Measurements from ENCODE around the gene SHANK1. TPM values are rescaled to one million over a fixed set of nuclear protein-coding genes. Genes with fewer than 3 reads are reported as not detected.
"Not testable (repeated sequence)": the region's sequence is repeated elsewhere in the genome, so short reads cannot be mapped to it uniquely, and the experiment has no call there.

The SHANK1 gene
- total and polyA plus RNA-seq, 9 donors, result 0.20 to 11.1 (median 2.5) TPM

DNA sequence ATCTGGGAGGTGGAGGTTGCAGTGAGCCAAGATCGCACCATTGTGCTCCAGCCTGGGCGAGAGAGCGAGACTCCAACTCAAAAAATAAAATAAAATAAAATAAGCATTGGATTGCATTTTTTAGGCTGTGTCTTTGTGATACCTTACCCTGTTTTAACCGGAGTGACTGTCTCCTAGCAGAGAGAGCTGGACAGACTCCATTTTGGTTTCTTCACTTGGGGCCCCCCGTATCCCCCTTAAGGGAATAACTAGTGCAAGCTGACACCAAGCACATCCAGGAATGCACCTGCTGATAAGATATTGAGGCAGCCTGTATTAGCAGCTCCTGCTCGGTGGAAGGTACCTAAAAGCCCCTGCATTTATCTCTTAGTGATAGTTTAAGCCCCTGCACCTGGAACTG is 29.9 kb upstream of the SHANK1 start:
- no peak overlapping the region for H3K4me3 ChIP-seq
- no peaks in the 10 kb centered on the region for H3K27me3 ChIP-seq
- intact Hi-C loops (cut with DNase I), result no loop called here
- H3K27ac ChIP-seq, result no peak overlapping the region
- no peaks in the 10 kb centered on the region for H3K9me3 ChIP-seq
- no peaks in the 10 kb centered on the region for H3K4me1 ChIP-seq (ENCODE audit: insufficient read depth)
- TF ChIP-seq POLR2A (IDR thresholded peaks at IDR 0.05) (no peak), CTCF (IDR thresholded peaks at IDR 0.05) (no peak), EP300 (IDR thresholded peaks at IDR 0.05) (no peak)
- 26 to 46% (median 28%) methylated on average over 6 of the region's 6 CpGs for WGBS, 3 donors
- no peak for DNase-seq
- no peaks in the 10 kb centered on the region for H3K36me3 ChIP-seq

DNA sequence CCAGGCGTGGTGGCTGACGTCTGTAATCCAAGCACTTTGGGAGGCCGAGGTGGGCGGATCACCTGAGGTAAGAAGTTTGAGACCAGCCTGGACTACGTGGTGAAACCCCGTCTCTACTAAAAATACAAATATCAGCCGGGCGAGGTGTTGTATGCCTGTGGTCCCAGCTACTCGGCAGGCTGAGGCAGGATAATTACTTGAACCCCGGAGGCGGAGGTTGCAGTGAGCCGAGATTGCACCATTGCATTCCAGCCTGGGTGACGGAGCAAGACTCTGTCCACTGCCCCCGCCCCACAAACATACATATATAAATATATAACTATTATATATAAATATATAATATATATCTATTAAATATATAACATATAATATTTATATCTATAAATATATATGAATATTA is 27.5 kb upstream of the SHANK1 start:
- H3K27ac ChIP-seq; H3K36me3 ChIP-seq; H3K9me3 ChIP-seq; intact Hi-C loops (cut with DNase I); DNase-seq; H3K4me3 ChIP-seq; H3K27me3 ChIP-seq; H3K4me1 ChIP-seq (ENCODE audit: insufficient read depth): not testable (repeated sequence)
- WGBS, 3 donors, result 82 to 88% (median 84%) methylated on average over 14 of the region's 14 CpGs

- H3K9me3 ChIP-seq, result no peaks in the 10 kb centered on the region
- H3K4me1 ChIP-seq (ENCODE audit: insufficient read depth), result no peaks in the 10 kb centered on the region
- no peaks in the 10 kb centered on the region for H3K27me3 ChIP-seq
- H3K27ac ChIP-seq, result no peak overlapping the region
- 54 to 70% (median 68%) methylated on average over 10 of the region's 10 CpGs for WGBS, 3 donors
- TF ChIP-seq POLR2A (IDR thresholded peaks at IDR 0.05), result no peak
- TF ChIP-seq EP300 (IDR thresholded peaks at IDR 0.05), result no peak
- no peak for TF ChIP-seq CTCF (IDR thresholded peaks at IDR 0.05)
- DNase-seq, result no peak
- H3K36me3 ChIP-seq, result no peaks in the 10 kb centered on the region
- intact Hi-C loops (cut with DNase I), result no loop called here
- no peak overlapping the region for H3K4me3 ChIP-seq
Measured at GRCh38 chr19:50745221-50745620, 25.6 kb upstream of the SHANK1 start.

DNA sequence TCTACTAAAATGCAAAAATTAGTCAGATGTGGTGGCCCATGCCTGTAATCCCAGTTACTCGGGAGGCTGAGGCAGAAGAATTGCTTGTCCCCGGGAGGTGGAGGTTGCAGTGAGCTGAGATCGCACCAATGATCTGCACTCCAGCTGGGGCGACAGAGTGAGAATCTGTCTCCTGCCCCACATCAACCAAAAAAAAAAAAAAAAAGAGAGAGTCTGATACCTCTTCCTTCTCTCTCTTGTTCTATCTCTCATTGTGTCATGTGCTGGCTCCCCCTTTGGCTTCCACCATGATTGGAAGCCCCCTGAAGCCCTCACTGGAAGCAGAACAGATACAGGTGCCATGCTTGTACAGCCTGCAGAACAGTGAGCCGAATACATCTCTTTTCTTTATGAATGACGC is 23.9 kb upstream of the SHANK1 start:
- Histone ChIP-seq H3K27me3 (no peaks in the 10 kb centered on the region), H3K36me3 (no peaks in the 10 kb centered on the region), H3K4me1 (ENCODE audit: insufficient read depth) (no peaks in the 10 kb centered on the region), H3K27ac (no peak overlapping the region), H3K9me3 (no peaks in the 10 kb centered on the region), H3K4me3 (no peak overlapping the region)
- TF ChIP-seq EP300 (IDR thresholded peaks at IDR 0.05) (no peak), CTCF (IDR thresholded peaks at IDR 0.05) (no peak), POLR2A (IDR thresholded peaks at IDR 0.05) (no peak)
- intact Hi-C loops (cut with DNase I), result no loop called here
- DNase-seq, result no peak
- 80 to 86% (median 84%) methylated on average over 6 of the region's 6 CpGs for WGBS, 3 donors

DNA sequence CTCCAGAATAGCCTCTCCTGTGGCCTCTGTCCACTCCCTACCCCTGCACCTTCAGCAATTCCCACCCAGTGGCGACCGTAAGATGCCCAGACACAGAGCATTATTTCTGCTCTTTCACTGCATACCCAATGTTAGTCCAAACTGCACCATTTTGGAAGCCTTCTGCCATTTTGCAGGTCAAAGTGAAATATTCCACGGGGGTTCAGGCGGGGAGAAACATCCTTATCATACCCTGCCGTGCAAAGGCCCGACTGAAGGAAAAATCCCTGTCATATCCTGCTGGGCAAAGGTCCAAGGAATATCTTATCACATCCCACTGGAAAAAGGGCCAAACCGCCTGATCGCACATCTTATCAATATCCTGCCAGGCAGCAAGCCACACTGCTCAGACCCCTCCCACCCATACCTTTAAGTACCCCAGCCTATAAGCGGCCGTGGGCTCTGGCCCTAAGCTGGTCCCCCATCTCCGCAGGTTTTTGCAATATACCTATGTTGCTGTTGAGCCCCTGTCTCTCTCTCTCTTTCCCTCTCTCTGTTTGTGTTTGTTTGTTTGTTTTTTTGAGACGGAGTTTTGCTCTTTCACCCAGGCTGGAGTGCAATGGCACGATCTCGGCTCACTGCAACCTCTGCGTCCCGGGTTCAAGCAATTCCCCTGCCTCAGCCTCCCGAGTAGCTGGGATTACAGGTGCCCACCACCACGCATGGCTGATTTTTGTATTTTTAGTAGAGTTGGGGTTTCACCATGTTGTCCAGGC is 21.8 kb upstream of the SHANK1 start:
- H3K9me3 ChIP-seq, result no peaks in the 10 kb centered on the region
- H3K36me3 ChIP-seq, result no peaks in the 10 kb centered on the region
- H3K4me3 ChIP-seq, result no peak overlapping the region
- intact Hi-C loops (cut with DNase I), result no loop called here
- WGBS, 3 donors, result 50 to 61% (median 51%) methylated on average over 18 of the region's 18 CpGs
- no peaks in the 10 kb centered on the region for H3K27me3 ChIP-seq
- H3K4me1 ChIP-seq (ENCODE audit: insufficient read depth), result no peaks in the 10 kb centered on the region
- DNase-seq, result no peak
- no peak overlapping the region for H3K27ac ChIP-seq
- no peak for TF ChIP-seq POLR2A (IDR thresholded peaks at IDR 0.05)
- no peak for TF ChIP-seq EP300 (IDR thresholded peaks at IDR 0.05)
- TF ChIP-seq CTCF (IDR thresholded peaks at IDR 0.05), result no peak
